ENCODE data around the gene EFL1. TPM values are rescaled to one million over a fixed set of nuclear protein-coding genes. Genes with fewer than 3 reads are reported as not detected.

Gene EFL1
- total and polyA plus RNA-seq, 9 of the 15 experiments (the other 6 are each of a cell fraction or from before 2014, with no cell fraction given): 4.8 to 32.5 (median 16.9) TPM

- TF ChIP-seq JUND (IDR thresholded peaks at IDR 0.05; ENCODE audit: borderline replicate concordance, low read depth, low read length): 0 out of 2 replicates have a peak, but pooled peaks have one; percentile 49
- no peak; the same call in 2 of the 3 replicates for TF ChIP-seq JUND (tag; IDR thresholded peaks at IDR 0.05; ENCODE audit: borderline replicate concordance, low read depth, low read length)
- TF ChIP-seq, protein P1, sequence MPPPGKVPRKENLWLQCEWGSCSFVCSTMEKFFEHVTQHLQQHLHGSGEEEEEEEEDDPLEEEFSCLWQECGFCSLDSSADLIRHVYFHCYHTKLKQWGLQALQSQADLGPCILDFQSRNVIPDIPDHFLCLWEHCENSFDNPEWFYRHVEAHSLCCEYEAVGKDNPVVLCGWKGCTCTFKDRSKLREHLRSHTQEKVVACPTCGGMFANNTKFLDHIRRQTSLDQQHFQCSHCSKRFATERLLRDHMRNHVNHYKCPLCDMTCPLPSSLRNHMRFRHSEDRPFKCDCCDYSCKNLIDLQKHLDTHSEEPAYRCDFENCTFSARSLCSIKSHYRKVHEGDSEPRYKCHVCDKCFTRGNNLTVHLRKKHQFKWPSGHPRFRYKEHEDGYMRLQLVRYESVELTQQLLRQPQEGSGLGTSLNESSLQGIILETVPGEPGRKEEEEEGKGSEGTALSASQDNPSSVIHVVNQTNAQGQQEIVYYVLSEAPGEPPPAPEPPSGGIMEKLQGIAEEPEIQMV (tag; conservative IDR thresholded peaks at IDR 0.05; ENCODE audit: low read depth): no peak
- TF ChIP-seq ZFX (CRISPR knock-in tag; IDR thresholded peaks at IDR 0.05): peak; percentile 75
- no peak for TF ChIP-seq TRIM25 (IDR thresholded peaks at IDR 0.05; ENCODE audit: borderline replicate concordance)
- TF ChIP-seq PHB2 (IDR thresholded peaks at IDR 0.05; ENCODE audit: low read depth): no peak
- TF ChIP-seq, protein P2, sequence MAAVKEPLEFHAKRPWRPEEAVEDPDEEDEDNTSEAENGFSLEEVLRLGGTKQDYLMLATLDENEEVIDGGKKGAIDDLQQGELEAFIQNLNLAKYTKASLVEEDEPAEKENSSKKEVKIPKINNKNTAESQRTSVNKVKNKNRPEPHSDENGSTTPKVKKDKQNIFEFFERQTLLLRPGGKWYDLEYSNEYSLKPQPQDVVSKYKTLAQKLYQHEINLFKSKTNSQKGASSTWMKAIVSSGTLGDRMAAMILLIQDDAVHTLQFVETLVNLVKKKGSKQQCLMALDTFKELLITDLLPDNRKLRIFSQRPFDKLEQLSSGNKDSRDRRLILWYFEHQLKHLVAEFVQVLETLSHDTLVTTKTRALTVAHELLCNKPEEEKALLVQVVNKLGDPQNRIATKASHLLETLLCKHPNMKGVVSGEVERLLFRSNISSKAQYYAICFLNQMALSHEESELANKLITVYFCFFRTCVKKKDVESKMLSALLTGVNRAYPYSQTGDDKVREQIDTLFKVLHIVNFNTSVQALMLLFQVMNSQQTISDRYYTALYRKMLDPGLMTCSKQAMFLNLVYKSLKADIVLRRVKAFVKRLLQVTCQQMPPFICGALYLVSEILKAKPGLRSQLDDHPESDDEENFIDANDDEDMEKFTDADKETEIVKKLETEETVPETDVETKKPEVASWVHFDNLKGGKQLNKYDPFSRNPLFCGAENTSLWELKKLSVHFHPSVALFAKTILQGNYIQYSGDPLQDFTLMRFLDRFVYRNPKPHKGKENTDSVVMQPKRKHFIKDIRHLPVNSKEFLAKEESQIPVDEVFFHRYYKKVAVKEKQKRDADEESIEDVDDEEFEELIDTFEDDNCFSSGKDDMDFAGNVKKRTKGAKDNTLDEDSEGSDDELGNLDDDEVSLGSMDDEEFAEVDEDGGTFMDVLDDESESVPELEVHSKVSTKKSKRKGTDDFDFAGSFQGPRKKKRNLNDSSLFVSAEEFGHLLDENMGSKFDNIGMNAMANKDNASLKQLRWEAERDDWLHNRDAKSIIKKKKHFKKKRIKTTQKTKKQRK (IDR thresholded peaks at IDR 0.05; ENCODE audit: borderline replicate concordance, low read depth, low read length): no peak
- TF ChIP-seq NR2F6 (CRISPR knock-in tag; IDR thresholded peaks at IDR 0.05): no peak
- TF ChIP-seq, protein P3, sequence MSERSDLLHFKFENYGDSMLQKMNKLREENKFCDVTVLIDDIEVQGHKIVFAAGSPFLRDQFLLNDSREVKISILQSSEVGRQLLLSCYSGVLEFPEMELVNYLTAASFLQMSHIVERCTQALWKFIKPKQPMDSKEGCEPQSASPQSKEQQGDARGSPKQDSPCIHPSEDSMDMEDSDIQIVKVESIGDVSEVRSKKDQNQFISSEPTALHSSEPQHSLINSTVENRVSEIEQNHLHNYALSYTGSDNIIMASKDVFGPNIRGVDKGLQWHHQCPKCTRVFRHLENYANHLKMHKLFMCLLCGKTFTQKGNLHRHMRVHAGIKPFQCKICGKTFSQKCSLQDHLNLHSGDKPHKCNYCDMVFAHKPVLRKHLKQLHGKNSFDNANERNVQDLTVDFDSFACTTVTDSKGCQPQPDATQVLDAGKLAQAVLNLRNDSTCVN (CRISPR knock-in tag; IDR thresholded peaks at IDR 0.05): no peak
- TF ChIP-seq, protein P4, sequence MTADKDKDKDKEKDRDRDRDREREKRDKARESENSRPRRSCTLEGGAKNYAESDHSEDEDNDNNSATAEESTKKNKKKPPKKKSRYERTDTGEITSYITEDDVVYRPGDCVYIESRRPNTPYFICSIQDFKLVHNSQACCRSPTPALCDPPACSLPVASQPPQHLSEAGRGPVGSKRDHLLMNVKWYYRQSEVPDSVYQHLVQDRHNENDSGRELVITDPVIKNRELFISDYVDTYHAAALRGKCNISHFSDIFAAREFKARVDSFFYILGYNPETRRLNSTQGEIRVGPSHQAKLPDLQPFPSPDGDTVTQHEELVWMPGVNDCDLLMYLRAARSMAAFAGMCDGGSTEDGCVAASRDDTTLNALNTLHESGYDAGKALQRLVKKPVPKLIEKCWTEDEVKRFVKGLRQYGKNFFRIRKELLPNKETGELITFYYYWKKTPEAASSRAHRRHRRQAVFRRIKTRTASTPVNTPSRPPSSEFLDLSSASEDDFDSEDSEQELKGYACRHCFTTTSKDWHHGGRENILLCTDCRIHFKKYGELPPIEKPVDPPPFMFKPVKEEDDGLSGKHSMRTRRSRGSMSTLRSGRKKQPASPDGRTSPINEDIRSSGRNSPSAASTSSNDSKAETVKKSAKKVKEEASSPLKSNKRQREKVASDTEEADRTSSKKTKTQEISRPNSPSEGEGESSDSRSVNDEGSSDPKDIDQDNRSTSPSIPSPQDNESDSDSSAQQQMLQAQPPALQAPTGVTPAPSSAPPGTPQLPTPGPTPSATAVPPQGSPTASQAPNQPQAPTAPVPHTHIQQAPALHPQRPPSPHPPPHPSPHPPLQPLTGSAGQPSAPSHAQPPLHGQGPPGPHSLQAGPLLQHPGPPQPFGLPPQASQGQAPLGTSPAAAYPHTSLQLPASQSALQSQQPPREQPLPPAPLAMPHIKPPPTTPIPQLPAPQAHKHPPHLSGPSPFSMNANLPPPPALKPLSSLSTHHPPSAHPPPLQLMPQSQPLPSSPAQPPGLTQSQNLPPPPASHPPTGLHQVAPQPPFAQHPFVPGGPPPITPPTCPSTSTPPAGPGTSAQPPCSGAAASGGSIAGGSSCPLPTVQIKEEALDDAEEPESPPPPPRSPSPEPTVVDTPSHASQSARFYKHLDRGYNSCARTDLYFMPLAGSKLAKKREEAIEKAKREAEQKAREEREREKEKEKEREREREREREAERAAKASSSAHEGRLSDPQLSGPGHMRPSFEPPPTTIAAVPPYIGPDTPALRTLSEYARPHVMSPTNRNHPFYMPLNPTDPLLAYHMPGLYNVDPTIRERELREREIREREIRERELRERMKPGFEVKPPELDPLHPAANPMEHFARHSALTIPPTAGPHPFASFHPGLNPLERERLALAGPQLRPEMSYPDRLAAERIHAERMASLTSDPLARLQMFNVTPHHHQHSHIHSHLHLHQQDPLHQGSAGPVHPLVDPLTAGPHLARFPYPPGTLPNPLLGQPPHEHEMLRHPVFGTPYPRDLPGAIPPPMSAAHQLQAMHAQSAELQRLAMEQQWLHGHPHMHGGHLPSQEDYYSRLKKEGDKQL (CRISPR knock-in tag; IDR thresholded peaks at IDR 0.05; ENCODE audit: borderline replicate concordance): no peak
- TF ChIP-seq ZNF695 (CRISPR knock-in tag; IDR thresholded peaks at IDR 0.05): no peak
- TF ChIP-seq SIN3B (IDR thresholded peaks at IDR 0.05; ENCODE audit: low read depth): no peak; the same call in 1 of the 2 replicates
Observed at GRCh38 chr15:82262422-82263026, at the start of gene EFL1, which contains the start of gene SAXO2 (continued).

All from K562 (cell line).